GM19372 (cell line): ENCODE results near the gene OR10H1.
A peak's percentile ranks its signal among the peaks of the same experiment; 100 is the strongest.
"Not testable (repeated sequence)": the region's sequence is repeated elsewhere in the genome, so short reads cannot be mapped to it uniquely, and the experiment has no call there.

Experiments used
- ATAC-seq: cut with Tn5 transposase; IDR thresholded peaks from one replicate; pipeline ENCODE4 v1.9.1; 2021; ENCODE audit warnings: mild to moderate bottlenecking, low read depth, moderate library complexity; ENCODE audit not compliant: unreplicated experiment

The OR10H1 gene, protein sequence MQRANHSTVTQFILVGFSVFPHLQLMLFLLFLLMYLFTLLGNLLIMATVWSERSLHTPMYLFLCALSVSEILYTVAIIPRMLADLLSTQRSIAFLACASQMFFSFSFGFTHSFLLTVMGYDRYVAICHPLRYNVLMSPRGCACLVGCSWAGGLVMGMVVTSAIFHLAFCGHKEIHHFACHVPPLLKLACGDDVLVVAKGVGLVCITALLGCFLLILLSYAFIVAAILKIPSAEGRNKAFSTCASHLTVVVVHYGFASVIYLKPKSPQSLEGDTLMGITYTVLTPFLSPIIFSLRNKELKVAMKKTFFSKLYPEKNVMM

DNA sequence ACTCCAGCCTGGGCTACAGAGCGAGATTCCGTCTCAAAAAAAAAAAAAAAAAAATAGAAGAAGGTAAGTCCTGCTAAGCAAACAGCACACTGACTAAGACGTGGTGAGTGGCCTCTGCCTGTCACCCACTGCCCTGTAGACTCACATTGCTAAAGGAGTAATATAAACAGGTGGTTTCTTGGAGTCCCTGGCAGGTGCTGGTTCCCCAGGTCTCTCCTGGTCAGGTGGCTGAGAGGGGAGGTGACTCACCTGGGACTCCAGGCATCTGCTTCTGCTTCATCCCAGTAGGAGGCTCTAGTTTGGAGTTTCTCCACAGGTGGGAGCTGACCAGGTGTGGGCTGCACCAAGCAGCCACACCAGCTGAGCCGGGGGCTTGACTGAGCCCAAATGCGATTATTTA lies at the start of gene OR10H1:
Gene OR10H1 (minus strand): TSS at position 359 of the 400 bp plus-strand sequence. CDS start 7,627 bp downstream, outside the sequence.
- ATAC-seq: no peak

DNA sequence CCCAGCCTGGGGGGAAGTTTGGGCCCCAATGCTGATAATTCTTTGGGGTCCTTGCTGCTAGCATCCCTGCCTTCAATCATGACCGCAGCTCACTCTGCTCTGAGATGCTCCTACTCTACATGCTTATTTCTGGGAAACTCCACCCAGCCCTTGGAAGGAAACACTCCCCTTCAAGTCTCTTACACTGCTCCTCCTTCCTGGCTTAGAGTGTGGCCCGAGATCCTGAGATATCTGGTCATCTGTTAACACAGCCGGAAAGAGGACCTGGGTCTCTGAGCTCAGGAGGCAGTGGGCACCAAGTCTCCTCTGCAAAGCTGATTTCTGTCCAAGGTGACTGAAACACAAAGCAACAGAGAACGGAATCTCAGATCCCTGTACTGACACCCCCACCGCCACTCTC lies 49.4 kb upstream of the OR10H1 start:
- no peak for ATAC-seq

DNA sequence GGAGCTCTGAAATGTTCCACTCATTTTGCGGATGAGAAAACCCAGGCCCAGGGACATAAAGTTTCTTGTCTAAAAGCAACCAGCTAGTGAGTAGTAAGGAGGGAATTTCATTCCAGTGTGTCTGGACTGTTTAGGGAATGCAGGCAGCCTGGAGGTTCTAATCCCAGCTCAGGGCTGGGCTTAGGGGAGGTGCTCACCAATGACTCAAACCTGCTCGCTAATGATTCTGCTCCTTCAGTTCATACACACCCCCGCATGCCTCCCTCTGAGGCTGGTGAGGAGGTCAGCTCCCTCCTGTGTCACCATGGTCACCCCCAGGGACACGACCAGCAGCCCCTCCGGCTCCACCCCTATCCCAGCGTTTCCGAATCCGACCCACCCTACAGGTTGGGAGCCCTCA lies 47.8 kb upstream of the OR10H1 start:
- no peak for ATAC-seq

DNA sequence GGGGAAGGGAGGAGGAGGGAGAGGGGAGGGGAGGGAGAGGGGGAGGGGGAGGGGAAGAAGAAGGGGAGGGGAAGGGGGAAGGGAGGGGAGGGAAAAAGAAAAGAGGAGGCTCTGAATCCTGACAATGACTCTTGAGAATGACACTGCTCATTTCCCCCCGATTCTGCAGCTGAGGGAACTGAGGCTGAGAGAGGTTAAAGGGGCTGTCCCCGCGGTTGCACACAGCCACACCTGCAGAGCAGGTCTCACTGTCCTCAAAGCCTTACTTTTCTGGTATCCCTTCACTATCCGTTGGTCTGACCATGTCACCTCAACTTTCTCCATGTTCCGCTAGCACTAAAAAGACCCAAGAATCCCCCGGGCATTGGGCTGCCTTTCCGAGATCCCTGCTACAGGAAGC lies 47.0 kb upstream of the OR10H1 start:
- ATAC-seq: no peak

DNA sequence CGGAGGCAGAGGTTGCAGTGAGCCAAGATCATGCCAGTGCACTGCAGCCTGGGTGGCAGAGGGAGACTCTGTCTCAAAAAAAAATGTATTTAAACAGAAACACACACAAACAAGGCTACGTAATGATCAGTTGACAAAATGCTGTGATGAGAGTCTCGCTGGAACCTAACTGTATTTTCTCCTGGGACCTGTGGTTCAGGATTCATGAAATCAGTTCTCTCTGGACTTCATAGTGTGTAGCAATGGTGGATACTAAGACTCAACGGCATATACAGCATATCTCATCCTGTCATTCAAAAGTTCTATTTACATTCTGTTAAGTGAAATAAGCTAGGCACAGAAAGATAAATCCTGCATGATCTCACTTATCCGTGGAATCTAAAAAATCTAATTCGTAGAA lies 45.1 kb upstream of the OR10H1 start:
- no peak for ATAC-seq

DNA sequence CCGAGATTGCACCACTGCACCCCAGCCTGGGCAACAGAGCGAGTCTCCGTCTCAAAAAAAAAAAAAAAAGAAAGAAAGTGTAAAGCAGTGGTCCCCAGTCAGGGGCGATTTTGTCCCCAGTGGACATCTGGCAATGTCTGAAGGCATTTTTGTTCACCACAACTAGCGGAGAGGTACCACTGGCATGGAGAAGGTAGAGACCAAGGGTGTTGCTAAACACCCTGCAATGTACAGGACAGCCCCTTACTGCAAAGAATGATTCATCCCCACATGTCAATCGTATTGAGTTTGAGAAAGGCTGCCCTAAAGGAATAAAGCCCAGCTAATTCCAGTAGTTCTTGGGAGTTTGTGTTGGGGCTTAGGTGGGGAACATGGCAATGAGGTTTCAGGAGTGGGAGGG lies 43.7 kb upstream of the OR10H1 start:
- ATAC-seq: no peak

DNA sequence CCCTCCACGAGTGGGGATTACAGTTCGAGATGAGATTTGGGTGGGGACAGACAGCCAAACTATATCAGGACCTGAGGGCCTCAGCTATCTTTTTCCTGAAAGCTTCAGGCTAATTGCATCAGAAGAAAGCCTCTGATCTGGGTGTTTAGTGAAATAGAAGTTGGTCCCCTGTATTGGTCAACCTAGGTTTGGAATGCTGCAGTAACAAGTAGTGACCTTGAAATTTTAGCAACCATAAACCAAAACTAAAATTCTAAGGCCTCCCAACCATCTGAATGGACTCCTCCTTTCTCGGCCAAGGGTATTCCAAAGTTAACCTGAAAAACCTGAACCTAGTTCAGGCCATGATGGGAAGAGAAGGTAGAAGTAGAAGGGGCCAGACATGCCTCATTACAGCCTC lies 34.9 kb upstream of the OR10H1 start:
- no peak for ATAC-seq

DNA sequence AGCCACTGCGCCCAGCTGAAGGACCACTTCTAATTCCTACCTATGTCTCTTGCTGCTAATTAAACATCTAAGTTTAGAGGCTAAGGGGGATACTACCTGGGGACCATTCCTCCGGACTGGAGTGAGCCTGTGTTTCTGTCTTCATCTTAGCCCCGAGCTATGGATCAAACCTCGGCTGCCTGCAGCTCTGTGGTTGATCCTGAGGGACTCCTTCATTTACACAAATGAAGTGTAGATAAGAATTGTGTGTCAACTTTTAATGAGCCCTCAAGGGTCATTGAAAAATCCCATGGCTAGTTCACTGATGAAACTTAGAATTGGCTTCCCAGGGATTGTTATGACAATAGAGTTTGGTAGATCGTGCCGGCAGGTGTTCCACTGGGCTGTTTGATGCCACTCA lies 31.5 kb upstream of the OR10H1 start:
- ATAC-seq: no peak

DNA sequence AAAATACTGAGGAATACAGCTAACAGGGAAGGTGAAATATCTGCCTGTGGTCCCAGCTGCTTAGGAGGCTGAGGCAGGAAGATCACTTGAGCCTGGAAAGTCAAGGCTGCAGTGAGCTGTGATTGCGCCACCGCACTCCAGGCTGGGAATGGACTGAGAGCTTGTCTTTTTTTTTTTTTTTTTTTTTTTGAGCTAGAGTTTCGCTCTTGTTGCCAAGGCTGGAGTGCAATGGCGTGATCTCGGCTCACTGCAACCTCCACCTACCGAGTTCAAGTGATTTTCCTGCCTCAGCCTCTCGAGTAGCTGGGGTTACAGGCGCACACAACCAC lies 28.4 kb upstream of the OR10H1 start:
- ATAC-seq: not testable (repeated sequence)

DNA sequence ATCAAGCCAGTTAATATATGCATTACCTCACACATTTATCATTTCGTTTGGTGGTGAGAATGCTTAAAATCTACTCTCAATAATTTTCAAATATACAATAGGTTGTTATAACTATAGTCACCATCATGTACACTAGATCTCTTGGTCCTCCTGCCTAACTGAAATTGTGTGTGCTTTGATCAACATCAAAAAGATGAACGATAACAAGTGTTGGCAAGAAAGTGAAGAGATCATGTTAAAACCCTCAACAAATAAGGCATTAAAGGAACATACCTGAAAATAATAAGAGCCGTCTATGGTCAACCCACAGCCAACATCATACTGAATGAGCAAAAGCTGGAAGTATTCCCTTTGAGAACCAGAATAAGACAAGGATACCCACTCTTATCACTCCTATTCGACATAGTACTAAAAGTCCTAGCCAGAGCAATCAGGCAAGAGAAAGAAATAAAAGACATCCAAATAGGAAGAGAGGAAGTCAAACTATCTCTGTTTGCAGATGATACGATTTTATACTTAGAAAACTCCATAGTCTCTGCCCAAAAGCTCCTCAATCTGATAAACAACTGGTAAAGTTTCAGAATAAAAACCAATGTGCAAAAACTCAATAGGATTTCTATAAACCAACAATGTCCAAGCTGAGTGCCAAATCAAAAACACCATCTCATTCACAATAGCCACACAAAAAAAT lies 27.9 kb upstream of the OR10H1 start:
- ATAC-seq: no peak

DNA sequence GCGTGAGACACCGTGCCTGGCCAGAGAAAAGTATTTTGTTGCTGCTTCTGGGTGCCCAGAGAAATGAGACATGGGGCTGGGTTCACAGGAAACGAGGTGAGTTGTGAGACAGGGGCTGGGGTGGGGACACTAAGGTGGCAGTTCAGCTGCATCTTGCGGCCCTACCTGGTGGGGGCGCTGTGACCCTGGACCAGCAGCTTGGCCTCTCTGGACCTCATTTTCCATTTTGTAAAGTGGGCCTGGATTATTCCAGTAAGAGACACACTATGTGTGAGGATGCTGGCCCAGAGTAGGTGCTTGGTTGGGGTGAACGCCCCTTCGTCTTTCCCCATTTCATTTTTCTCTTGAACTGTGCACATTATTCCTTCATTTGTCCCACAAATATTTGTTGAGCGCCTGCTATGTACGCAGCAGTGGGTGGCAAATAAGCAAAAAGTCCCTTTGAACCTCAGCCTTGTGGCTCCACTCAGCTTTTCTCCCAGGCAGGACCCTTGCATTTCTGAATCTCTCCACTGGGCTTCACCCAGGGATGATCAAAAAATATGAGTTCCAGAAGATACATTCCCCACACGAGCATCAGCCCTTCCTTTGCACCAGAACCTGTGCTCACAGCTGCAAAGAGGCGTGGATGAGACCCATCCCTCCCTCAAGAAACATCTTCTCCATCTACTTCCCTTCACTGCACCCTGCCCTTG lies 26.6 kb upstream of the OR10H1 start:
- ATAC-seq: no peak

DNA sequence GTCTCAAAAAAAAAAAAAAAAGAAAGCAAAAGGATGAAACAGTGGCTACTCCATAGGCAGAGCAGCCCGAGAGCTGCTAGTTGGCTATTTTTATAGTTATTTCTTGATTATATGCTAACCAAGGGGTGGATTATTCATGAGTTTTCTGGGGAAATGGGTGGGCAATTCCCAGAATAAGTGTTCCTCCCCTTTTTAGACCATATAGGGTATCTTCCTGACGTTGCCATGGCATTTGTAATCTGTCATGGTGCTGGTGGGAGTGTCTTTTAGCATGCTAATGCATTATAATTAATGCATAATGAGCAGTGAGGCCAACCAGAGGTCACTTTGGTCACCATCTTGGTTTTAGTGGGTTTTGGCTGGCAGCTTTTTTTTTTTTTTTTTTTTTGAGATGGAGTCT lies 25.4 kb upstream of the OR10H1 start:
- ATAC-seq: no peak

DNA sequence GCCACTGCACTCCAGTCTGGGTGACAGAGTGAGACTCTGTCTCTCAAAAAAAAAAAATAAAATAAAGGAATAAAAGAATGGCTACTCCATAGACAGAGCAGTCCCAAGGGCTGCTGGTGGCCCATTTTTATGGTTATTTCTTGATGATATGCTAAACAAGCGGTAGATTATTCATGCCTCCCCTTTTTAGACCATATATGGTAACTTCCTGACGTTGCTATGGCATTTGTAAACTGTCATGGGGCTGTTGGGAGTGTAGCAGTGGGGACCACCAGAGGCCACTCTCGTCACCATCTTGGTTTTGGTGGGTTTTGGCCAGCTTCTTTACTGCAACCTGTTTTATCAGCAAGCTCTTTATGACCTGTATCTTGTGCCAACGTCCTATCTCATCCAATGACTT lies 24.4 kb upstream of the OR10H1 start:
- not testable (repeated sequence) for ATAC-seq

DNA sequence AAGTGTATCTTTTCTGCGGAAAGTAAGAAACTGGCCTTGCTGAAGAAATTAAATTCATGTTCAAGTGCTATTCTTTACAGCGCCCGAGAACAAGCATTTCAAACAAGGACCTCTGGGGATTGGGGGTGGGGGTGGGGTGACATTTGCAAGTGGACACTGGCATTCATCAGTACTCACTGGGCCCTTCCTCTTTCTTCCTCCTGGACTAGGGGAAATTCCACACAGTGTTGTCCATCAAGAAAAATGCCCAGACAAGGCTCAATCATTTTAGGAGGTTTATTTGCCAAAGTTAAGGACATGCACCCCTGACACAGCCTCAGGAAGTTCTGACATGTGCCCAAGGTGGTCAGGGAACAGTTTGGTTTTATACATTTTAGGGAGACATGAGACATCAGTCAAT lies 22.9 kb upstream of the OR10H1 start:
- no peak for ATAC-seq

DNA sequence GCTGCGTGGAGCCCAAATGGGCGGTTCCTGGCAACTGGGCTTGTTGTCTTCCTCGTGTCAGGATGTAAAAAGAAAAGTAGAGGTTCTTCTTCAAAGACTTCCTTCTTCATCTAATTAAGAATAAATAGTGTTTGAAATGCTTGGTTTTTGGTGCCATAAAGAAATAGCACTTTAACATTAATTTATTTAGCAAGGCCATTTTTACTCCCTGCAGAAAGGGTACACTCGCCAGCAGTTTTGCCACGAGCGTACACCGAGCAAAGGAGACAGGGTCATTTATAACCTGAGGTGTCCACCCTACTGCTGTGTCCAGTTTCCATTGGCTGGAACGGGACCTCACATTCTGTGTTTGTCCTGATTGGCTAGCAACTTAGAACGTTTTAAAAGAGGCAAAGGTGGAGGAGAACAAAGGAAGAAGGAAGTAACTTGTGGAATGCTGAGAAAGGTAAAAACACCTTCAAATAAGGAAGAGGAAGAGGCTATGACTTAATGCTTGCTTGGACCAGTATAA lies 21.8 kb upstream of the OR10H1 start:
- no peak for ATAC-seq

DNA sequence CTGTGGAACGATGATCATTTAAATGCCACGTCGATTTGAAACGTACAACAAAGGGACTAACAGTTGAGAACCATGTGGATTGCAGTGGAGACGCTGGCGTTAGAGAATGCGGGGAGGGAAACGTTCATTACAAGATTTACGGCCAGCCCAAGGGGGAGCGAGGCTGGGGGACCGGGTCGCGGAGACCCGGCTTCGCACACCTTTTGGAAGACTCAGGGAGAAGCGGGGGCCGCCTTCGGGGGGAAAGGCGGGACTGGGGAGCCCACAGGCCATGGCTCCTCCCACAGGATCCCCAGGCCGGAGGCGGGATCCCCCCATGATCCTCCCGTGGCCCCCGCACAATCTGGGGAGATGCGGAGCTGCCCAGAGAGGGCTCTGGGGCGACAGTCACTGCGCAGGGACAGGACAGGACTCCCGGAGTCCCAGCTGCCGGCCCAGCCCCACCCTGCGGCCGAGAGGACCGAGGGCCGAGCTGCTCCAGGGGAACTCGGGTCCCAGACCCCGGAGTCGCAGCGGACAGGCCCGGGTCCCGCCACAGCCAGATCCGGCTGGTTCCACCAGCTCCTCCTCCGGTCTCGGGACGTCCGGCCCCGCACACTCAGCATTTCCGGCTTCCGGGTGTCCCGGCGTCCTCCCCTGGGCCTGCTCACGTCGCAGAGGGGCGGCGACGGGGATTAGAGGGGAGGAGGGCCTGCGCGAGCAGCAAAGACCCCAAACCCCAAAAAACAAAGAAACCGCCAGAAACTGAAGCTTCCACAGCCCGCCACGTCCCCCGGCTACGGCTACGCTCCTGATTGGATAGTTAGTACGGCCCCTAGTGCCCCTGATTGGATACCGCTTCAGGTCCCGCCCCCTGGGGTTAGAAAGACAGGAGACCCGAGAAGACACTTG lies 21.1 kb upstream of the OR10H1 start:
- peak; percentile 91 for ATAC-seq

DNA sequence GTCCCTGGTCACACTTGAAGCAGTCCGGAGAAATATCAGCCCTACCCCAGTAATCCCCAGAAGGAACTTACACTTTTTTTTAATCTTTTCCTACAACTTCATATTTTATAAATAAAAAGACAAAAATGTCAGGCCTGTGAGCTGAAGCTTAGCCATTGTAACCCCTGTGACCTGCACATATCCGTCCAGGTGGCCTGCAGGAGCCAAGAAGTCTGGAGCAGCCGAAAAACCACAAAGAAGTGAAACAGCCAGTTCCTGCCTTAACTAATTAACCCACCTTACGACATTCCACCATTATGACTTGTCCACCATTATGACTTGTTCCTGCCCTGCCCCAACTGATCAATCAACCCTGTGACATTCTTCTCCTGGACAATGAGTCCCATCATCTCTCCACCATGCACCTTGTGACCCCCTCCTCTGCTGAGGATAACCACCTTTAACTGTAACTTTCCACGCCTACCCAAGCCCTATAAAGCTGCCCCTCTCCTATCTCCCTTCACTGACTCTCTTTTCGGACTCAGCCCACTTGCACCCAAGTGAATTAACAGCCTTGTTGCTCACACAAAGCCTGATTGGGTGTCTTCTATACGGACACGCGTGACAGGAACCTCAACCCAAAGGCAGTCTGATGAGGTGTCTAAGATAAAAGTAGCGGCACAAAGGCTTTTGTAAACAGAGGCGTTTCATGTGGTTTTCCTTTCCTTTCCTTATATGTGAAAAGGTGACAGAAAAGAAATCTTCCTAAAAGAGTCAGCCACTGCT lies 20.3 kb upstream of the OR10H1 start:
- ATAC-seq: not testable (repeated sequence)

DNA sequence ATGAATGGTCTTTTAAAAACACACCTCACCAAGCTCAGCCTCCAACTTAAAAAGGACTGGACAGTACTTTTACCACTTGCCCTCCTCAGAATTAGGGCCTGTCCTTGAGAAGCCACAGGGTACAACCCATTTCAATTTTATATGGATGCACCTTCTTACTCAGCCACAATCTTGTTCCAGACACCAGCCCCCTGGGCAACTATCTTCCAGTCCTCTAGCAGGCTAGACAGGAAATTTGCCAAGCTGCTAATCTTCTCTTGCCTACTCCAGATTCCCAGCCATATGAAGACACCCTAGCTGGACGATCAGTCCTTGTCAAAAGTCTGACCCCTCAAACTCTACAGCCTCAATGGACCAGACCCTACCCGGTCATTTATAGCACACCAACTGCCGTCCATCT lies 18.8 kb upstream of the OR10H1 start:
- ATAC-seq: not testable (repeated sequence)

DNA sequence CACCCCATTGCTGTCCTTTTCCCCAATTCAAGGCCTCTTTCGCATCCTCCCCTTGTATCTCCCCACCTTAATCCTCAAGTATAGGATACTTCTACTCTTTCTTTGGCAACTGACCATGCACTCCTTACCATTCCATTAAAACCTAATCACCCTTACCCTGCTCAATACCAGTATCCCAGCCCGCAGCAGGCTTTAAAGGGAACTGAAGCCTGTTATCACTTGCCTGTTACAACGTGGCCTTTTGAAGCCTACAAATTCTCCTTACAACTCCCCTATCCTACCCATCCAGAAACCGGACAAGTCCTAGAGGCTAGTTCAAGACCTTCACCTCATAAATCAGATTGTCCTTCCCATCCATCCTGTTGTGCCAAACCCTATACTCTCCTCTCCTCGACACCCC lies 16.2 kb upstream of the OR10H1 start:
- no peak for ATAC-seq

DNA sequence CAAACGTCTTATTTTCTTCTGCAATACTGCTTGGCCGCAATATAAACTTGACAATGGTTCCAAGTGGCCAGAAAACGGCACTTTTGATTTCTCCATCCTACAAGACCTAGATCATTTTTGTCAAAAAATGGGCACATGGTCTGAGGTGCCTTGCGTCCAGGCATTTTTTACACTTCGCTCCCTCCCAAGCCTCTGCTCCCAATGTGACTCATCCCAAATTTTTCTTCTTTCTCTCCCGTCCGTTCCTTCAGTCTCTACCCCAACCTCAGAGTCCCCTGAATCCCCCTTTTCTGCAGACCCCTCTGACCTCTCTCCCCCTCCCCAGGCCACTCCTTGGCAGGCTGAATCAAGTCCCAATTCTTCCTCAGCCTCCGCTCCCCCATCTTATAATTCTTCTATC lies 14.3 kb upstream of the OR10H1 start:
- no peak for ATAC-seq
